HG03571 (cell line): ENCODE measurements around the gene PIGC.
A peak's percentile ranks its signal among the peaks of the same experiment; 100 is the strongest.

Experiments used
- ATAC-seq: cut with Tn5 transposase; IDR thresholded peaks from one replicate; pipeline ENCODE4 v1.9.1; 2021; ENCODE audit not compliant: unreplicated experiment

Gene PIGC

GRCh38 chr1:172400722-172401105 is 43.2 kb downstream of the PIGC start:
- no peak for ATAC-seq

- no peak for ATAC-seq
Observed at GRCh38 chr1:172399756-172400721, 43.8 kb downstream of the PIGC start.

GRCh38 chr1:172398970-172399755 is 44.7 kb downstream of the PIGC start:
- ATAC-seq = peak; percentile 44

GRCh38 chr1:172398193-172398592 is 45.7 kb downstream of the PIGC start:
- no peak for ATAC-seq

GRCh38 chr1:172397633-172398032 is 46.2 kb downstream of the PIGC start:
- no peak for ATAC-seq

GRCh38 chr1:172397221-172397620 is 46.6 kb downstream of the PIGC start:
- ATAC-seq = no peak

GRCh38 chr1:172395576-172395975 is 48.3 kb downstream of the PIGC start:
- no peak for ATAC-seq

GRCh38 chr1:172394811-172395210 is 49.1 kb downstream of the PIGC start:
- ATAC-seq = no peak

- peak; percentile 71 for ATAC-seq
Observed at GRCh38 chr1:172394141-172394751, 49.6 kb downstream of the PIGC start.

- no peak for ATAC-seq
Observed at GRCh38 chr1:172393354-172393753, 50.5 kb downstream of the PIGC start.

GRCh38 chr1:172391976-172392375 is 51.9 kb downstream of the PIGC start:
- no peak for ATAC-seq
